Fibroblast of skin of left biceps (primary cell): ENCODE results near the gene DNAJA4.
"Not testable (repeated sequence)": the region's sequence is repeated elsewhere in the genome, so short reads cannot be mapped to it uniquely, and the experiment has no call there.

Experiments used
- DNase-seq, 2 experiments: peaks; one replicate each; pipeline ENCODE4 v3.0.0-alpha.2; 2013; ENCODE audit warnings: low read depth in 2 of 2

Gene DNAJA4

GRCh38 chr15:78244101-78244500 is 20.3 kb upstream of the DNAJA4 start:
- DNase-seq, result no peak

- no peak for DNase-seq
Measured at GRCh38 chr15:78244893-78245292, 19.5 kb upstream of the DNAJA4 start.

- not testable (repeated sequence) for DNase-seq
Measured at GRCh38 chr15:78245392-78245791, 19.0 kb upstream of the DNAJA4 start.

- DNase-seq, result not testable (repeated sequence)
Measured at GRCh38 chr15:78245976-78246620, 18.3 kb upstream of the DNAJA4 start.

- DNase-seq, result no peak
Measured at GRCh38 chr15:78247911-78248310, 16.5 kb upstream of the DNAJA4 start.

GRCh38 chr15:78249131-78249530 is 15.2 kb upstream of the DNAJA4 start:
- DNase-seq, result no peak

- DNase-seq, result no peak
Measured at GRCh38 chr15:78251136-78251535, 13.2 kb upstream of the DNAJA4 start.

GRCh38 chr15:78255421-78256043 is 8.8 kb upstream of the DNAJA4 start:
- DNase-seq, result no peak

- DNase-seq, result no peak
Measured at GRCh38 chr15:78256044-78256437, 8.3 kb upstream of the DNAJA4 start.

GRCh38 chr15:78257681-78258080 is 6.7 kb upstream of the DNAJA4 start:
- DNase-seq, result no peak

GRCh38 chr15:78259232-78259631 is 5.1 kb upstream of the DNAJA4 start:
- no peak for DNase-seq

- DNase-seq, result no peak
Measured at GRCh38 chr15:78260489-78260888, 3.9 kb upstream of the DNAJA4 start.

GRCh38 chr15:78261062-78261461 is 3.3 kb upstream of the DNAJA4 start:
- no peak for DNase-seq

- DNase-seq, result no peak
Measured at GRCh38 chr15:78263351-78263781, 996 bp upstream of the DNAJA4 start.

GRCh38 chr15:78263907-78264303 is 457 bp upstream of the DNAJA4 start:
- DNase-seq, result no peak

GRCh38 chr15:78265137-78265460 is 737 bp downstream of the DNAJA4 start:
- no peak for DNase-seq

GRCh38 chr15:78265752-78266224 is 1.4 kb downstream of the DNAJA4 start:
- DNase-seq, result no peak

- DNase-seq, result no peak
Measured at GRCh38 chr15:78266229-78266628, 1.9 kb downstream of the DNAJA4 start.

GRCh38 chr15:78266806-78267205 is 2.4 kb downstream of the DNAJA4 start:
- DNase-seq, result no peak

GRCh38 chr15:78272316-78272715 is 8.0 kb downstream of the DNAJA4 start:
- no peak for DNase-seq

GRCh38 chr15:78272776-78273175 is 8.4 kb downstream of the DNAJA4 start:
- DNase-seq, result no peak

GRCh38 chr15:78274994-78275393 is 10.6 kb downstream of the DNAJA4 start:
- DNase-seq, result no peak

GRCh38 chr15:78276064-78276943 is 11.9 kb downstream of the DNAJA4 start:
- no peak for DNase-seq
